Tibial artery (tissue), 4 donors: ENCODE measurements around the gene UST.

Source experiments
- DNase-seq, 2 donors: peaks; one replicate each; pipeline ENCODE4 v3.0.0-alpha.2; 2019
- H3K27ac ChIP-seq, 2 donors: fragments of 200-600 bp; sonication (generic) in 1 of 2; 1 replicate in 1 of 2; 2 replicates in 1 of 2; pipeline ENCODE4 v1.5.1; 2018 to 2019; ENCODE audit warnings: mild to moderate bottlenecking in 1 of 2
- H3K27me3 ChIP-seq, 2 donors: fragments of 200-600 bp; sonication (generic) in 1 of 2; one replicate each; pipeline versions ENCODE4 v1.5.1 to v1.6.0; 2016 to 2019
- H3K36me3 ChIP-seq, 3 donors: fragments of 200-600 bp; sonication (generic) in 2 of 3; one replicate each; pipeline ENCODE4 v1.5.1; 2016 to 2019; ENCODE audit warnings: mild to moderate bottlenecking in 2 of 3
- H3K4me1 ChIP-seq, 4 donors: fragments of 200-600 bp; sonication (generic) in 2 of 4; 1 replicate in 3 of 4; 2 replicates in 1 of 4; pipeline ENCODE4 v1.5.1; 2016 to 2019
- H3K4me3 ChIP-seq, 2 donors: fragments of 200-600 bp; sonication (generic) in 1 of 2; 1 replicate in 1 of 2; 2 replicates in 1 of 2; pipeline ENCODE4 v1.5.1; 2018 to 2019; ENCODE audit warnings: mild to moderate bottlenecking in 2 of 2
- H3K9me3 ChIP-seq, 3 donors: fragments of 200-600 bp; sonication (generic) in 1 of 3; one replicate each; pipeline ENCODE4 v1.5.1; 2016 to 2019
- intact Hi-C: fragments of 100-400 bp; cut with DNase I; formaldehyde crosslinking; loops from one replicate; pipeline ENCODE4 v1.15.0; 2023; ENCODE audit warnings: low total_unique reads
- TF ChIP-seq, protein P1 (sequence below), 2 experiments: fragments of 200-600 bp in 1 of 2; fragments of 450-650 bp in 1 of 2; IDR thresholded peaks; one replicate each; pipeline ENCODE4 v1.5.1; 2017 to 2019; ENCODE audit warnings: antibody characterized with exemption in 2 of 2, mild to moderate bottlenecking in 1 of 2, moderate library complexity in 1 of 2

Gene UST

DNA sequence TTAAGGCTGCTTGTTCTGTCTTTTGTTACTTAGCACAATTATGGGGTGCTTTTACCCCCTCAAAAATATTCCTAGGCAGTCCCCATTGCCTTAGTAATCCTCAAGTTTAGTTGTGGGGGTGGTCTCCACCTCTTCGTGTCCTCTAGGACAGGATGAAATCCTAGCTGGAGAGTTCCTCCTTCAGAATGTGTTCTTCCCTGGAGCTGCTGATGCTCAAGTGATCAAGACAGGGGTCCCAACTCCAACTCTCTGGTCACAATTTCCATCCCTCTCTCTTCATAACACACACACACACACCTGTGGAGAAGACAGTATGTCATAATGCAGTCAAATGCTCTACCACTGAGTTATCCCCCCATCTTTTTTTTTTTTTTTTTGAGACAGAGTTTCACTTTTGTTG lies 280.7 kb downstream of the UST start:
- intact Hi-C loops, result loop anchor here (1.0 to 10.0 kb wide), 2 partner anchors 389 to 487 kb away; no protein-coding TSS in a partner anchor
- H3K27ac ChIP-seq, result no peak overlapping the region
- TF ChIP-seq, protein P1, sequence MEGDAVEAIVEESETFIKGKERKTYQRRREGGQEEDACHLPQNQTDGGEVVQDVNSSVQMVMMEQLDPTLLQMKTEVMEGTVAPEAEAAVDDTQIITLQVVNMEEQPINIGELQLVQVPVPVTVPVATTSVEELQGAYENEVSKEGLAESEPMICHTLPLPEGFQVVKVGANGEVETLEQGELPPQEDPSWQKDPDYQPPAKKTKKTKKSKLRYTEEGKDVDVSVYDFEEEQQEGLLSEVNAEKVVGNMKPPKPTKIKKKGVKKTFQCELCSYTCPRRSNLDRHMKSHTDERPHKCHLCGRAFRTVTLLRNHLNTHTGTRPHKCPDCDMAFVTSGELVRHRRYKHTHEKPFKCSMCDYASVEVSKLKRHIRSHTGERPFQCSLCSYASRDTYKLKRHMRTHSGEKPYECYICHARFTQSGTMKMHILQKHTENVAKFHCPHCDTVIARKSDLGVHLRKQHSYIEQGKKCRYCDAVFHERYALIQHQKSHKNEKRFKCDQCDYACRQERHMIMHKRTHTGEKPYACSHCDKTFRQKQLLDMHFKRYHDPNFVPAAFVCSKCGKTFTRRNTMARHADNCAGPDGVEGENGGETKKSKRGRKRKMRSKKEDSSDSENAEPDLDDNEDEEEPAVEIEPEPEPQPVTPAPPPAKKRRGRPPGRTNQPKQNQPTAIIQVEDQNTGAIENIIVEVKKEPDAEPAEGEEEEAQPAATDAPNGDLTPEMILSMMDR (IDR thresholded peaks at IDR 0.05), result no peak
- DNase-seq, result no peak
- peaks cover 0 to 11% (median 4%) of the 10 kb centered on the region in 4 donors for H3K4me1 ChIP-seq
- no peaks in the 10 kb centered on the region for H3K27me3 ChIP-seq
- H3K36me3 ChIP-seq, result peaks cover 0 to 9% (median 0%) of the 10 kb centered on the region in 3 donors
- H3K9me3 ChIP-seq, result no peaks in the 10 kb centered on the region
- H3K4me3 ChIP-seq, result no peak overlapping the region

DNA sequence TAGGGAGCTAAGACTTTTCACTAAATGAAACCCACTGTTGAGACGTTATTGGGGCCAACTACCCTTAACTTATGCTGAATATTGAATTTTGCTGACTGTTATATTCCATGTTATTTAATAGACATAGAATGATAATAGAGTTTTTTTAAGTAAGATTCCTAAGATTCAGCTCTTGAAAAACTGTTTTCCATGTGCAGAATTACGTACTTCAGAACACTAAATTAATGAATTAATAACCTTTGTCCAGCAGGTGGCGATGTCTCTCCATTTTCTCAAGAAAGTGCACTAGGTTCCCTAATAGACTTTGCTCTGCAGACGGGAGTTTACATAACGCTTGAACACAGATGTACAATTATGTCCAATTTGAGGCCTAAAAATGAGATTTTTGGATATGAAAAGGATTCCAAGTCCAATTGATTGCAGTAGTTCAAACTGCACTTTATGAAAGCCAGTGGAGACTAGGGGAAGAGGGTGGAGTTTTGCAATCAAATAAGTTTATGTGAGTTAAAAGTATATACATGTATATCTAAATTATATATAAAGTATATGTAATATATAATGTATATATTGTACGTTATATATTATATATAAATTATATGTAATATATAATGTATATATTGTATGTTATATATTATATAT lies 282.1 kb downstream of the UST start:
- no peak overlapping the region for H3K4me3 ChIP-seq
- TF ChIP-seq, protein P1 (IDR thresholded peaks at IDR 0.05), result peak; percentile 64 to 87
- H3K4me1 ChIP-seq, result peaks cover 0 to 24% (median 8%) of the 10 kb centered on the region in 4 donors
- H3K9me3 ChIP-seq, result no peaks in the 10 kb centered on the region
- H3K27me3 ChIP-seq, result no peaks in the 10 kb centered on the region
- DNase-seq, result peak in 1 of 2 donors; percentile 34
- H3K27ac ChIP-seq, result no peak overlapping the region
- H3K36me3 ChIP-seq, result no peaks in the 10 kb centered on the region
- intact Hi-C loops, result loop anchor here (1.0 to 10.0 kb wide), 2 partner anchors 403 to 486 kb away; no protein-coding TSS in a partner anchor

DNA sequence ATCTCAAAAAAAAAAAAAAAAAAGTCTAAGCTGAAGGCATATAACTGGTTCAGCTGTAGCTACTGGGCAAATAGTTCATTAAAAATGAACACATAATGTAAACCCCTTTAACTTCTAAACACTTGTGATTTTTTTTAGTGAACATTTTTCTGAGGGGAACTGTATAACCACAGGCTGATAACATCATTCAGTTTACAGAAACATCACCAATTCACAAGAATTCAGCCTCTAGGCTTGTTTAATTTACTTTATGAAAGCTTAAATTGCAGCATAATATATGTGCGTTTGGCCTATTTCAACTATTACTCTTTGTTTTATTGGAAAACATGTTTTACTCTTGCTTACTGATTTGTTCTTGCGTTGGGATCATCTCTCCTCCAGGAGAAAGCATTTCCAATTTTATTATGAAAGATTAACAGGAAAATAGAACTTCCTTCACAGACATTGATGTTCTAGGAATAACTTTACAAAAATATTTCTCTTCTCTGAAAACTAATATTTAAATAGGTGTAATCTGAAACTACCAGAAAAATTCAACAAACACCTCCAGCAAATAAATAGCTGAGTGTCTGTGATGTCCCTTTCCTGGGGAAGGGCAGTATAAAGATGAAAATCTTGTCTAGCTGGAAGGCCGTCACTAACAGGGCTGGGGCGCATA lies 284.5 kb downstream of the UST start:
- no peak overlapping the region for H3K4me3 ChIP-seq
- no peaks in the 10 kb centered on the region for H3K27me3 ChIP-seq
- H3K27ac ChIP-seq, result peak overlapping the region in 1 of 2 donors; percentile 55
- H3K9me3 ChIP-seq, result no peaks in the 10 kb centered on the region
- intact Hi-C loops, result no loop called here
- TF ChIP-seq, protein P1 (IDR thresholded peaks at IDR 0.05), result no peak
- H3K4me1 ChIP-seq, result peaks cover 0 to 24% (median 8%) of the 10 kb centered on the region in 4 donors
- no peaks in the 10 kb centered on the region for H3K36me3 ChIP-seq
- no peak for DNase-seq

DNA sequence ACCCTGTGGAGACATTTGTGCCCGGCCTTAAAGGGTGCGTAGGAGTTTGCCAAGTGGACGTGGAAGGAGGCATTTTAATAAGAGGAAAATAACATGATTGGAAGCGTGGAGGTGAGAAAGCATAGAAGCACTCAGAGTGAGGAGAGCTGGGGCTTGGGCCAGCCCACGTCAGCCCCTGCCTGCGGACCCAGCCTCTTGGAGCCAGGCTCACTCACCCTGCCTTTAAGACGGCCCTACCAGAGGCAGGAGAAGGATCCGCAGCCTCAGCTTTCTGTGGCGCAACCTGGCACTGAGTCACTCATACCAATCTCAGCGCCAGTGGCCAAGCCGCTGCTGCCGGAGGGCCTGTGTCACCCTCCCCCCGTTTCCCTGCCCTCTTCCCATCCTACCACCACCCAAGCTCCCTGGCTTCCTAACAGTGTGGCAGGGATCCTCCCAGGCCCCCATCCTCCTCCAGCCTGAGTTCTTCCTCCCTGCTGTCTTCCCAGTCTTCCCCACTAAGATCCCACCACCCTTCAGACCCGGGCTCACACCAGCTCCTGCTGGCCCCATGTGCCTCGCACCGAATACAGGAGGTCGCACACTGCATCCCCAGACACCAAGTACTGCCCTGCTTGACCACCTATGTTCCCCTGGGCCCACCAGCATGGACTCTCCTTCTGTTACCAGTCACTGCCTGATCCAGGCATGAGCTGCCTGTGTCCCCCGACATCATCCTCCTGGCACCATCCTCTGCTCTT lies 285.2 kb downstream of the UST start:
- DNase-seq, result peak in 1 of 2 donors; percentile 77
- Histone ChIP-seq H3K4me1 (peaks cover 0 to 24% (median 8%) of the 10 kb centered on the region in 4 donors), H3K27ac (peak overlapping the region; percentile 31 to 55), H3K27me3 (no peaks in the 10 kb centered on the region), H3K36me3 (no peaks in the 10 kb centered on the region), H3K4me3 (no peak overlapping the region), H3K9me3 (no peaks in the 10 kb centered on the region)
- TF ChIP-seq, protein P1 (IDR thresholded peaks at IDR 0.05), result no peak
- intact Hi-C loops, result no loop called here

DNA sequence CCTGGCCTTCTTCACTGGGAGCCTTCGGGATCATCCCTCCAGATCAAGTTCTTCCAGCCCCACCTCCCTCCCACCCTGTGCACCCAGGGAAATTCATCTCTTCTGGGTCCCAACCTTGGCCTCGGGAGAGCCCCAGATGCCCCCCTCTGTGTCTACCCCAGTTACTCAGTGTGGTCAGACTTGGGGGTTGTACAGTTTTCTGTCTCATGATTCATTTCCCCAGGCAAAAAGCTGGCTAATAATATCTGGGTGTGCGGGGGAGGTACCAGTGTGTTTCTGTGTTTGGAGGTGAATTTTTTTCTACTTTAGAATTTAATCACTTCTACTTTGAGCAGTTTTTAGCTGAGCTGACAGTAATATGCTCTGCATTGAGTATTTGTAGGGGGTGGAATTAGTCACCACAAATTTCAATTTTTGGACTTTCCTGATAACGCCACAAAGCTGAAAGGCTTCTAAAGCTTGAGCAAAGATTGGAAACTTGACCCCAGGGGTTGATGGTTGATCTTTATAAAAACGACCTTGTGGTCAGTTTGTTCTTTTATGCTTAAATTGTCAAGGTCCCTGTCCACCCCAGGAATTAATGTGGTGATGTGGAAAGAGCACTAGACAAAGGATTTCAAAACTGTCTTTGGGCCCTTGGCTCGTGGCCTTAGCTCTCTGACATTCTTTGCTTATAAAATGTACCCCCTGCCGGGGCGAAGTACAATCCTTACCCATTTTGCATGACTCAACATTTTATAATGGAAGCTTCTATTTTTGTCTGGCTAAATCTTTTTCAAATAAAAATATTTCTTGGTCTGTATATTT lies 286.0 kb downstream of the UST start:
- intact Hi-C loops, result no loop called here
- Histone ChIP-seq H3K27ac (peak overlapping the region; percentile 31 to 55), H3K4me1 (peaks cover 0 to 24% (median 8%) of the 10 kb centered on the region in 4 donors), H3K27me3 (no peaks in the 10 kb centered on the region), H3K4me3 (no peak overlapping the region), H3K9me3 (no peaks in the 10 kb centered on the region), H3K36me3 (no peaks in the 10 kb centered on the region)
- no peak for DNase-seq
- TF ChIP-seq, protein P1 (IDR thresholded peaks at IDR 0.05), result no peak
